ENCODE measurements around the gene MLNR.

Gene MLNR, protein sequence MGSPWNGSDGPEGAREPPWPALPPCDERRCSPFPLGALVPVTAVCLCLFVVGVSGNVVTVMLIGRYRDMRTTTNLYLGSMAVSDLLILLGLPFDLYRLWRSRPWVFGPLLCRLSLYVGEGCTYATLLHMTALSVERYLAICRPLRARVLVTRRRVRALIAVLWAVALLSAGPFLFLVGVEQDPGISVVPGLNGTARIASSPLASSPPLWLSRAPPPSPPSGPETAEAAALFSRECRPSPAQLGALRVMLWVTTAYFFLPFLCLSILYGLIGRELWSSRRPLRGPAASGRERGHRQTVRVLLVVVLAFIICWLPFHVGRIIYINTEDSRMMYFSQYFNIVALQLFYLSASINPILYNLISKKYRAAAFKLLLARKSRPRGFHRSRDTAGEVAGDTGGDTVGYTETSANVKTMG

DNA sequence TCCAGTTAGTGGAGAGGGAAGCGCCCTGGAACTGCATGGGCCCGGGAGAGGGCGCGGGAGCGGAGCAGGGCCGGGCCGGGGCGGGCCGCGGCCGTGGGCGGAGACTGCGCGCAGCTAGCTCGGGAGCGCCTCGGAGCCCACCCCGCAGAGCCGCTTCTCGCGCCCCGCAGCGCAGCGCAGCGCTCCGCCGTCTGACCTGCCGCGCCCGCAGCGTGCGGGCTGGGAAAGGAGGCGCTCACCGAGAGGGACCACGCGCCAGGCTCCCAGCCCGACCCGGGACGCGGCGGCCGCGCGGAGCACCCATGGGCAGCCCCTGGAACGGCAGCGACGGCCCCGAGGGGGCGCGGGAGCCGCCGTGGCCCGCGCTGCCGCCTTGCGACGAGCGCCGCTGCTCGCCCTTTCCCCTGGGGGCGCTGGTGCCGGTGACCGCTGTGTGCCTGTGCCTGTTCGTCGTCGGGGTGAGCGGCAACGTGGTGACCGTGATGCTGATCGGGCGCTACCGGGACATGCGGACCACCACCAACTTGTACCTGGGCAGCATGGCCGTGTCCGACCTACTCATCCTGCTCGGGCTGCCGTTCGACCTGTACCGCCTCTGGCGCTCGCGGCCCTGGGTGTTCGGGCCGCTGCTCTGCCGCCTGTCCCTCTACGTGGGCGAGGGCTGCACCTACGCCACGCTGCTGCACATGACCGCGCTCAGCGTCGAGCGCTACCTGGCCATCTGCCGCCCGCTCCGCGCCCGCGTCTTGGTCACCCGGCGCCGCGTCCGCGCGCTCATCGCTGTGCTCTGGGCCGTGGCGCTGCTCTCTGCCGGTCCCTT lies at the start of gene MLNR:
TSS of gene MLNR (plus strand) at position 303 of the 820 bp plus-strand sequence. CDS start at position 303, 0 bp downstream.
- peak; percentile 50 for DNase-seq (ENCODE audit: low read depth)

DNA sequence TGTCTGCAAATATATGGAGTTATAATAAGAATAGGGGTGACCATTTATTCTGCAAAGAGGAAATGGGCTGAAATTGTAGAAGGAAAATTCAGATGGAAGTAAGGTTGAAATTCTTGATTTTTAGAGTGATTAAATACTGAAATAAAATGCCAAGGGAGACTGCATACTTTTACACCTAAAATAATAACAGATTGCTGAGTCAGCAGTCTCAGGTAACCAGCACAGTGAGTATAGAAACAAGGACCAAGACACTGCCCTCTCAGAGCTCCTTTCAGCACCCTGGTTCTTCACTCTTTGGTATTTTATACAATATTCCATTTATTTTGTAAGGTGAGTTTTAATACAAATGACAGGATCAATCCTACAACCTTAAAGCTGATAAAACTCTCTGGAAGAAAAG lies 48.8 kb upstream of the MLNR start:
- DNase-seq (ENCODE audit: low read depth): no peak

DNA sequence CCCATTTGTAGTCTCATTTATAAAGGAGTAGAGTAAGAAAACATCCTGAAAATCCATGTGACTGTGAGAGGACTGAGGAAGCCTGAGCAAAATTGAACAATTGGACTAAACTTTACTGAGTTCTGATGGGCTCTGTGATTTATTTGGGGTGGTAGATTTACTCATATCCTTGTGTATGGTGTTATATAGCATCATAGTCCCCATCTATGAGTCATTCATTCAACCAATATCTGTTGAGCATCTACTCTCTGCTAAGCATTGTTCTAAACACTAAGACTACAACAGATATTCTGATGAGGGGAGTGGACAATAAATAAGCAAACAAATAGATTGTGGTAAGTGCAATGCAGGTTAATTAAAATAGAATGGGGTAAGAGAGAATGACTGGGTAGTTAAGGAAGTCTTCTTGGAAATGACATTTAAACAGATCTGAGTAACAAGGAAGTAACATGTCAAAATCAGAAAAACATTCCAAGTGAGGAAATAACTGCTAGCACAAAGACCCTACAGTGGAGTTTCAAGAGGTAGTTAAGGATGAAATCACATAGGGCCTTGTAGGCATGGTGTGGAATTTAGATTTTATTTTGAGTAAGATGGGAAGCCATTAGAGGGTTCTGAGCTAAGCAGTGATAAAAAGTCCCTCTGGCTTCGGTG lies 36.3 kb upstream of the MLNR start:
- no peak for DNase-seq (ENCODE audit: low read depth)

DNA sequence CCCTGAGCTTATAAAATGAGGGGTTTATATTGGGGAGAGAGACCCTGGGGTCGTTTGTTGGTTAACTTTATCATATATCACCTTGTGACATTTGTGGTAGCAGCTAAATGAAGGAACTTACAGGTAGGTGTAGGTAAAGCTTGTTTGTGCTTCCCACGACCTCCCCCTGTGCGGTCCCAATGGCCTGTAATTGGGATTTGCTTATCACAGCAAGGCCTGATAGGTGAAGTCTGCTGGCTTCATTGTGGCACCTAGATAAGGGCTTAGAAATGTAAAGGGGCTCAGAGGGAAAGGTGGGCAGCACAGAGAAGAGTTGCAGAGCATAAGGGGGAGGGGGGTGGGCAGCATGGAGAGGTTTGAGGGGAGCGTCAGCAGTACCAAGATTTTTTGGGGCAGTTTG lies 35.5 kb upstream of the MLNR start:
- DNase-seq (ENCODE audit: low read depth): no peak

DNA sequence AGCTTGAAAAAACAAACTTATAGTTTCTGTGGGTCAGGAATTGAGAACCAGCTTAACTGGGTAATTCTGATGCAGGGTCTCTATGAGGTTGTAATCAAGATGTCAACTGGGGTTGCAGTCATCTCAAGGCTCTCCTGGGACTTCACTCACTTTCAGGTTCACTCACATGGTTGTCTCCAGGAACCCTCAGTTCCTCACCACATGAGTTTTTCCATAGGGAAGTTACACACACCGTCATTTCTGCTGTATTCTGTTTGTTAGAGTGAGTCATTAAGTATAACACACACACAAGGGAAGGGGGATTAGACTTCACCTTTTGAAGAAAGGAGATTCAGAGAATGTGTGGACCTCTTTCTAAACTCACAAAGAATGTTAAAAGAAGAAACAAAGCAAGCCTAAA lies 34.9 kb upstream of the MLNR start:
- no peak for DNase-seq (ENCODE audit: low read depth)

DNA sequence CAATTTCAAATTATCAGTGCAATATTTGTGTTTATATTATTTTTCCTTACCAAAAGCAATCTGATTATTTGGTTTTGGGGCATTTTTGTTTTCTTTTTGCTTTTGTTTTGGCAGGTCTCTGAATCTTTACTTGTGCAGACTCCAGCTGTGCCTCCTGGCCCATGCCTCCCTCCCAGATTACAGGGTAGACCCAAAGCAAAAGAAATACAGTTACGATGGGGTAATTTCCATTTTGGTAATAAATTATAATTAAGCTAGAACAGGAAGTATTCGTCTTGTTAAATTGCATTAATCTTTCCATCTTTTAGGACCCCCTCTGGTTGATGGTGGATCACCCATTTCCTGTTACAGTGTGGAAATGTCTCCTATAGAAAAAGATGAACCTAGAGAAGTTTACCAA lies 29.2 kb upstream of the MLNR start:
- DNase-seq (ENCODE audit: low read depth): no peak

DNA sequence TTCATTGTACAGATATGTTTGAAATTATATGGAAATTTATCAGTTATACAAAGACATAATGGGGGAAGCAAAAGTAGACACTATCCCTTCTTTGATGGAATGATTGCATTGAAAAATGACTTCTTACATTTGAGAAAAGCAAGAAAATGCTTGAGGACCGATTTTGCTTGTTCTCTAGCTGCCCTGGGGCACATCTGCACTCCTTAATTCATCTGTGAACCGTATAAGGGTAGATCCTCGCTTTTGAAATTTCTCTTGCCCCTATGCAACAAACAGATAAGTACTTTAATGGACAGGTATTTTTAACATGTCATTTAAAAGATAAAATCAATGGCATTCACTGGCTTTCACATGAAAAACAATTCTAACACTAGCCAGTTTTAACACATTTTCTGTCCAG lies 13.5 kb upstream of the MLNR start:
- DNase-seq (ENCODE audit: low read depth): no peak

DNA sequence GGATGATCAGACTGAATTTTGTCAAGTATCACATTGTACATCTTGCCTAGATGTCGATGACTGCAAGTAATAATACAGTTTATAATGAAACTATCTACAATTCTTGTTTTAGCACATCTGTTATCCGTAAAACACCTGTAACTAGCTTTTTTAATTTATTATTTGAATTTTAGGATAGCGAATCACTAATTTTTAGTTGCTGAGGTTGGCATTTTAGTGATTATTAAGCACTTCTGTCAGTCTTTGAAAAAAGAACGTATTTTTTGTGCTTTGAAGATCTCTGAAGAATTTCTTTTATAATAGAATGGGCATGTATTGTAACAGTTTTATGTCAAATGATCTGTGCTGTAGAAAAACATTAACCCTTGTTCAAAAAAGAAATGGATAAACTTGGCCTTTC lies 11.5 kb upstream of the MLNR start:
- DNase-seq (ENCODE audit: low read depth): no peak

DNA sequence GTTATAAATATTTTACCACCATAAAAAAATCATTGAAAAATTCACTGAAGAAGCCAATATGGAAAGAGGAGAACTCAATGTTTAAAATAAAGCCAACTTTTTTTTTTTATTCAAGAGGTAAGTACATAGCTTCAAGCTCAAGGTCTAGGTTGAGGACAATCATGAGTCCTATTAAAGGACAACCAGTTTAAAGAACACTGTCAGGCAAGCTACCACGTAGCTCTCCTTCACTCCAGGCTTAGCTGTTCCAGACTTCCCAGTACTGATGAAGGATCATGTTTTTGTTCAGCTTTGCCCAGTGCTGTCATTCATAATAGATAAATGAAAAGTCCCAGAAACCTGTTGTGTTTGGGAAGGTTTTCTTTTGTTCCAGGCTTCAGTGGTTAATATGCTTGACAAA lies 10.0 kb upstream of the MLNR start:
- no peak for DNase-seq (ENCODE audit: low read depth)

DNA sequence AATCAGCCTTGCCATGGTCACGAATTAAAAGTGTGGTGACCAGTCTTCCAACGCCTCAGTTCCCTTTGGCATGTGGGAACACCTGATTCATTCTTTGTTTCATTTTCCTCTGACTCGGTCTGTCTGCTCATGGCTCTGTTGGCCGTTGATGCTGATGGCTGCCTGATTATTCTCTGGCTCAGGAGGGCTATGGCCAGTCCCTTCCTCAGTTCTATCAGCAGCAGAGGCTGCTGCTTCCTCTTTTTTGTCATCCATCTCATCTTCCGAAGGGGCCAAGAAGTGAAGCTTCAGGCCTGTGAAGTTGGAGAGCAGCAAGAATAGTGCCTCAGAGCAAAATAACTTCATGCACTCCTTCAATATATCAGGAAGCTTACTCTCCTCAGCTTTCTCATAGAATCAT lies 9.5 kb upstream of the MLNR start:
- DNase-seq (ENCODE audit: low read depth): no peak

DNA sequence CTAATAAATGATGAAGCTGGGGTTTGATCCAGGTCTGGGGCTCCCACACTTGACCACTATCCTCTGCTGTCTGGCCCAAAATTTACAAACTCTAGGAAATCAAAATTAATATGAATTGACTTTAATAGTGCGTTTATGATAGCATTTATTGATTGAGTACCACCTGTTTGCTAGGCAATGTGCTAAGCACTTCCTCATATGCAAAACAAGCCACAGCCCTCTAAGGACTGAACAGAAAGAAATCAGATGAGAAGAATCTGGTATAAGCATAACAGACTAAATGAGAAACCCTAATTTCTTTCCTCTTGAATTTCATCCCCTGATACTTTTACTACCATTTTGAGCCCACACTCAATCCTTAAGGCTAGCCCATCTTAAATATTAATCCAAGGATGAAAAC lies 6.6 kb upstream of the MLNR start:
- no peak for DNase-seq (ENCODE audit: low read depth)

DNA sequence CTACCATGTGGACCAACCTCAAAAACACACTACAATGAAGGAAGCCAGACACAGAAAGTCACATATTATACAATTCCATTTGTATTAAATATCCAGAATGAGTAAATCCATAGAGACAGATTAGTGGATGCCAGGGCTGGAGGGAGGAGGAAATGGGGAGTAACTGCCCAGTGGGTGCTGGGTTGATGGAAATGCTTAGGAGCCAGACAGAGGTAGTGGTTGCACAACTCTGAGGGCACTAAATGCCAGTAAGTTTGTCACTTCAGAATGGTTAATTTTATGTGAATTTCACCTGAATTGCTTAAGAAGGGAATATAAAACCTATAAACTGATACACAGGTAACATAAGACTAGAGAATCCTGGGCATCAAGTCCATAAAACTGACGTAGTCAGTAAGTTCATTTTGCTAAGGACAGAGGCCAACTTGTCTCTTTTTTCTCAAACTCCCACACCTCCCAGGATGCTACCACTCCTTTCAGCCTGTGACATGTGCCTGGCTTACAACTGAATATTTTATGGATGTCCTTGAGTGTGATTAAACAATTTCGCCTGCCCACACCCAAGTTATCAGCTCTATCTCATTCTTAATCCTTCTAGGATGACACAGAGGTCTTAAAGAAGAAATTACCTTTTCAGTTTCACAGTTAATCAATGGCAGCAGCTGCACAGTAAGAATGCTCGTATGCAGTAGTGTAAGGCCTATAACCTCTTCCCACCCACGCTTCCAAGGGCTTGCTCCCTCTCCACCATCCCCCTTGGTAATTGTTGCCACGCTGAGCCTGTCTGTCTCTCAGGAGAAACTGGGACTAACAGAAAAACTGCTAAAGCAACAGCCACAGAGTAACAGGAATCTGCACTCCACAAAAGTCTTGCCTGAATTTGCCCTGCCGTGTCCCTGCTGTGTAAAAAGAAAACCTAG lies 5.9 kb upstream of the MLNR start:
- no peak for DNase-seq (ENCODE audit: low read depth)

DNA sequence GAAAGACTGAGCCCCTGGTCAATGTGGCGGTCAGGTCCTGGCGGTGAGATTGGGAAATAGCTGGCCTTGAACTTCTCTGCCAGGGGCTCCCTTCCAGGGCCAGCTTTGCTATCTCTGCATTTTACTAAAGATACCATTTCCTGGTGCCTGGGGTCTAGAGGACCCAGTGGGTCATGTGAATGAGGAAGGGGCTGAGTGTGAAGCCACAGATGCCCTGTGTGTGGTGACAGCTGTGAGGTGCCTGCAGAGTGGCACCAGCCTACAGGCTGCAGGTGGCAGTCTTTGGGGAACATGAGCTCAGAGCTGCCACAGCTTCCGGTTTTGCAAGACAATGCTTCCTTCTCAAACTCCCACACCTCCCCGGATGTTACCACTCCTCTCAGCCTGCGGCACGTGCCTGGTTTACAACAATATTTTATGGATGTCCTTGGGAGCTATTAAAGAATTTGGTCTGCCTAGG lies 5.2 kb upstream of the MLNR start:
- peak; percentile 26 for DNase-seq (ENCODE audit: low read depth)

DNA sequence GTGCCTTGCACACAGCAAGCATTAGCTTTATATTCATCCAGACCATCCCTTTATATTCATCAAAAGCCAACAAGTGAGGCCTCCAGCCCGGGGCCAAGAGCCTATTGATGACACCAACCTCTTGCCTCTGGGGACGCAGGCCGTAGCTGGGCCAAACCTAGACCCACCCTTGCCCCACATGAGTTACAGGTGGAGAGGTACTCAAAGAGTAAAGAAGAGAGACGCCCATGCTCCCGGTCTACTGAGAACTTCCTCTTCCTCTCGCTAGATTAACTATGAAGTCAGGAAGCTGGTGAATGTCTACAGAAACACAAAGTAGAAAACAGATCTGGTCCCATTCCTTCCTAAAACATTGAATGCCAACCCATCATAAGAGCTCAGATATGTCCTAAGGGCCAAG lies 3.8 kb upstream of the MLNR start:
- DNase-seq (ENCODE audit: low read depth): no peak

DNA sequence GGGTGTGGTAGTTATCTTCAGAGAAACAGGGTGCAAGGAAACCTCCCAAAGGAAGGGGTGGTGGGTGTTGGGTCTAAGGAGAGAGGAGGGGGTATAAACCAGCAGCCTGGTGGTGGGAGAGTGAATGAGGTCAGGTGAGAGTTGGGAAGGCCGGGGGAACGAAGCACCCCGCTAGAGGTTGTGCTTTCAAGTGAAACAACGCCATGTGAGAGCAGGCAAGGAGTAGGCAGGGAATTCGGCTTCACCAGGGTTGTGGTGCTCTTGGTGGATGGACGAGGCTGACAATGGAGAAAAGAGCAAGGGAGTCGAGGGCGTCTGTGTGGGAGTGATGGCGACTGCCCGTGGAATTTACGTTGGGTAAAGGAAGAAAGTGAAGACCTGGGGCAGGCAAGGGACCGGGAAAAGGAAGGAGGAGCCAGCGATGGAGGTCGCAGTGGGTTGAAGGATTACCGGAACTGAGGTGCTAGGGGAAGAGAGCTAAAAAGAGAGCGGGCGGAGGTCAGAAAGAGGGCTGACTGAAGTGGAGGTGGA lies 2.1 kb upstream of the MLNR start:
- DNase-seq (ENCODE audit: low read depth): no peak

DNA sequence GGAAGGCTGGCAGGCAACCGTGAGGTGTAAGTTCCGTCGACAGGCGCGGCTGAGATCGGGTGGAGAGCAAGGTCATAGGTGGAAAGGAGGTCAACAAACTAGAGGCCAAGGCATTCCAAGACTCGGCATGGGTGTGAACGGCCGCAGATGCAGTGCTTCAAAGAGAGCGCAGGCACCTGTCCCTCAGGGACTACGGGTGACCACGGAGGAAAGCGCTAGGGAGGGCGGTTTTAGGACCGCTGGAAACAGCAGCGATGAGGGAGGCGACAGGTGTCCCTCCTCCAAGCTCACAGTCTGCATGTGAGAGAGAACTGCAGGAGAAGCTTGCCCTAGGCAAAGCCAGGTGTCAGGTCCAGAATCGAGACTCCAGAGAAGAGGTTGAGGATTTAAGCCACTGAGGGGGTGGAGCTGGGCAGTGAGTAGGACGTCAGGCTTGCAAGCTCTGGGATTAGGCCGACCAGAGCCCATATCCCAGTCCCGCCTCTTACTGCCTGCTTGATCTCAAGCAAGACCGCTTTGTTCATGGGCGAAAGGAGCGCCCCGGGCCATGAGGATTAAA lies 1.6 kb upstream of the MLNR start:
- no peak for DNase-seq (ENCODE audit: low read depth)

DNA sequence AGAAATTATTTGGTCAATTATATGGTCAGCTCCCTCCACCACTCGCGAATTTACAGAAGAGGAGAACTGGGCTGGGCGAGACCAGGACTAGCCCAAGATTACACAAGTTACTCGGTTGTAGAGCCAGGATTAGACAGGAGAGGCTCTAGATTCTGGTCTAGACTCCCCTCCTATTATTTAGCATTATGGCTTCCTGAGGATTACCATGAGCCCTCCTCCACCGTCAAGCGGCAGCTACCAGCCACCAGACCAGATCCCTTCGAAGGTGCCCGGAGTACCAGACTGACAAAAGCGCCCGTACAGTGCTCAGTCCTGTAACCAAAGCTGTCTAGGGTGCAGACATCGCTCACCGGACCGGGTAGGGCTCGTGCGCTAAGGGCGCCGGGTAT lies 497 bp upstream of the MLNR start:
- DNase-seq (ENCODE audit: low read depth): no peak

DNA sequence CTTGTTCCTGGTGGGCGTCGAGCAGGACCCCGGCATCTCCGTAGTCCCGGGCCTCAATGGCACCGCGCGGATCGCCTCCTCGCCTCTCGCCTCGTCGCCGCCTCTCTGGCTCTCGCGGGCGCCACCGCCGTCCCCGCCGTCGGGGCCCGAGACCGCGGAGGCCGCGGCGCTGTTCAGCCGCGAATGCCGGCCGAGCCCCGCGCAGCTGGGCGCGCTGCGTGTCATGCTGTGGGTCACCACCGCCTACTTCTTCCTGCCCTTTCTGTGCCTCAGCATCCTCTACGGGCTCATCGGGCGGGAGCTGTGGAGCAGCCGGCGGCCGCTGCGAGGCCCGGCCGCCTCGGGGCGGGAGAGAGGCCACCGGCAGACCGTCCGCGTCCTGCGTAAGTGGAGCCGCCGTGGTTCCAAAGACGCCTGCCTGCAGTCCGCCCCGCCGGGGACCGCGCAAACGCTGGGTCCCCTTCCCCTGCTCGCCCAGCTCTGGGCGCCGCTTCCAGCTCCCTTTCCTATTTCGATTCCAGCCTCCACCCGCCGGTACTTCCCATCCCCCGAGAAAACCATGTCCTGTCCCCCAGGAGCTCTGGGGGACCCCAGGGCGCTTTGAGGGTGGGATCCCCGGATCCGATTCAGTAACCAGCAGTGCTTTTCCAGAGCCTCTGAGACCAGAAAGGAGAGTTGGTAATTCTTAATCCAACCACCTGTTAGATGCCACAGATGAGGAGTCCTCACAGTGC lies 885 bp downstream of the MLNR start:
- DNase-seq (ENCODE audit: low read depth): peak; percentile 9

DNA sequence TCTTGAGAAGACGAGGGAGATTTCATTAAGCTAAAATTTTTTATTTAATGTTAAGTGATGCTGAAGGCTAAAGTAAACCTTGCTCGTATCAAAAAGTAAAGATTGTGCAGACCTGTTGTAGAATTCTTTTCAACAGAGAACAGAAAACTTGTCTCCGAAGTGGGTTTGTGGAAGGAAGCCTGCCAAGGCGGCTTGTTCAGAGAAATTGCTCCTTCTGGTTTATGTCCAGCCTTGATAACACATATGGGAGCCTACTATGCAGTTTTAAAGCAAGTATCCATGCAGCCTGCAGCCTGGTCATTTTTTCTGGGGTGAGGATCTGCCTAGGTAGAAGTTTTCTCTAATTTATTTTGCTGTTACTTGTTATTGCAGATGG lies 1.4 kb downstream of the MLNR start:
- no peak for DNase-seq (ENCODE audit: low read depth)

DNA sequence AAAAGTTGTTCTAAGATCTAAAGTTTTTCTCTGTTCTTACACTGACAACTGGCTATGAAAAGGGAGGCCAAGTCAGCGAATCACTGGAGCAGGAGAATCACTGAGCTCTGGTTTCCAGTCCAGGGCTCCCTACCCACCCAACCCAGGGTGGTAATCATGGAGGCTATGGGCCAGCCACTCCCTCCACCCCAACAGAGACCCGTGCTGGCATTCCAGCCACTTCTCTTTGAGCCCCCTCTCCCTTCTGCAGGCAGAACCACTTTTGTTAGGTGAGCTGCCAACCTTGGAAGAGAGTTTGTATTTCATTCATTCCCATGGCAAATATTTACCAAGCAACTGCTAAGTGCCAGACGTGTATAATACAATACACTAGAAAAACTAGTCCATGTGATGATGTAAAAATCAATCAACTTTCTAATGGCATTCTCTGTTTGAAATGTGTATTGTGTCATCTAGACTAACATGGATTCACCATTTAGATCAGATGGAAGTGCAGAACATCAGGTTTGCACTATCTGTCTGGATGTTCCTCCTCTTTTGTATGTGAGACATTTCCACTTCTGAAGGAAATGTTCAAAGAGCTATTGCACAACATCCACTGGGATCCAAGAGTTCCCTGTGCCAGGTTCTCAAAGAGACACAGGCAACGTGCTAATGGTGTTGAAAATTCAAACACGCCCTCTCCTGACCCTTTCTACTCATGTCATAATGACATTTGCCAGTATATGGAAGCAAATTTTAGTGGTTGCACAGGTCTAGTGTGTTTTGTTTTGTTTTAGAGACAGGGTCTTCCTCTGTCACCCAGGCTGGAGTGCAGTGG lies 5.3 kb downstream of the MLNR start:
- no peak for DNase-seq (ENCODE audit: low read depth)

All from activated T-cell treated with anti-CD3 and anti-CD28 coated beads for 48 hours (primary cell).